Measurements from ENCODE around the gene PDE10A. TPM values are rescaled to one million over a fixed set of nuclear protein-coding genes. Genes with fewer than 3 reads are reported as not detected.
"Not testable (repeated sequence)": the region's sequence is repeated elsewhere in the genome, so short reads cannot be mapped to it uniquely, and the experiment has no call there.

Gene PDE10A
- total RNA-seq, 1 experiment from 2014 or later, result 2.1 TPM

GRCh38 chr6:165508321-165508869, 154.6 kb downstream of the PDE10A start:
- H3K9me3 ChIP-seq (ENCODE audit: low read length), result no peaks in the 10 kb centered on the region
- H3K4me2 ChIP-seq (ENCODE audit: low read length), result no peak overlapping the region
- no TSS peak for BruUV-seq (replicated peaks)
- H3K4me3 ChIP-seq (ENCODE audit: low read length), result no peak overlapping the region
- no peak overlapping the region for H3K27ac ChIP-seq (ENCODE audit: low read length)
- CTCF ChIA-PET, result no interaction called here
- no peaks in the 10 kb centered on the region for H3K27me3 ChIP-seq (ENCODE audit: low read length)
- POLR2A ChIA-PET (ENCODE audit: unreplicated experiment), result no interaction called here
- H3K4me1 ChIP-seq (ENCODE audit: insufficient read depth, low read length), result no peaks in the 10 kb centered on the region
- no peaks in the 10 kb centered on the region for H3K79me2 ChIP-seq (ENCODE audit: low read length)
- no peaks in the 10 kb centered on the region for H3K9me2 ChIP-seq (replicated peaks; ENCODE audit: low read length)
- no peak for DNase-seq
- H2AFZ ChIP-seq (ENCODE audit: low read length), result no peak overlapping the region
- no peak overlapping the region for H3K9ac ChIP-seq (ENCODE audit: low read length)
- intact Hi-C loops (cut with micrococcal nuclease), result no loop called here
- H3F3A ChIP-seq (ENCODE audit: low read length, unreplicated experiment), result no peaks in the 10 kb centered on the region
- TF ChIP-seq EZH2 (IDR thresholded peaks at IDR 0.05; ENCODE audit: low read length, unreplicated experiment), result no peak
- H3K36me3 ChIP-seq (ENCODE audit: low read depth, low read length), result no peaks in the 10 kb centered on the region
- ATAC-seq, result no peak
- H4K20me1 ChIP-seq (ENCODE audit: low read length), result no peaks in the 10 kb centered on the region

- Histone ChIP-seq H2AFZ (ENCODE audit: low read length) (no peak overlapping the region), H3F3A (ENCODE audit: low read length, unreplicated experiment) (no peaks in the 10 kb centered on the region), H3K9me3 (ENCODE audit: low read length) (no peaks in the 10 kb centered on the region), H3K27ac (ENCODE audit: low read length) (no peak overlapping the region), H3K4me3 (ENCODE audit: low read length) (no peak overlapping the region), H3K36me3 (ENCODE audit: low read depth, low read length) (no peaks in the 10 kb centered on the region), H4K20me1 (ENCODE audit: low read length) (no peaks in the 10 kb centered on the region), H3K4me1 (ENCODE audit: insufficient read depth, low read length) (no peaks in the 10 kb centered on the region), H3K79me2 (ENCODE audit: low read length) (no peaks in the 10 kb centered on the region), H3K9me2 (replicated peaks; ENCODE audit: low read length) (no peaks in the 10 kb centered on the region), H3K9ac (ENCODE audit: low read length) (no peak overlapping the region), H3K4me2 (ENCODE audit: low read length) (no peak overlapping the region), H3K27me3 (ENCODE audit: low read length) (no peaks in the 10 kb centered on the region)
- TF ChIP-seq EZH2 (IDR thresholded peaks at IDR 0.05; ENCODE audit: low read length, unreplicated experiment) (no peak), CTCF (conservative IDR thresholded peaks at IDR 0.05; ENCODE audit: low read depth, low read length) (no peak), EZH2phosphoT487 (IDR thresholded peaks at IDR 0.05; ENCODE audit: borderline replicate concordance, low read length) (no peak)
- BruUV-seq (replicated peaks), result no TSS peak
- DNase-seq (no peak), ATAC-seq (no peak)
- CTCF ChIA-PET, result no interaction called here
- POLR2A ChIA-PET (ENCODE audit: unreplicated experiment), result no interaction called here
- intact Hi-C loops (cut with micrococcal nuclease), result no loop called here
These were observed 156.4 kb downstream of the PDE10A start for GRCh38 chr6:165506657-165507056.

- H3K4me1 ChIP-seq (ENCODE audit: insufficient read depth, low read length), result peaks cover 11% of the 10 kb centered on the region
- H3K4me3 ChIP-seq (ENCODE audit: low read length); DNase-seq; H3F3A ChIP-seq (ENCODE audit: low read length, unreplicated experiment); H4K20me1 ChIP-seq (ENCODE audit: low read length); H3K79me2 ChIP-seq (ENCODE audit: low read length); BruUV-seq (replicated peaks); intact Hi-C loops (cut with micrococcal nuclease); POLR2A ChIA-PET (ENCODE audit: unreplicated experiment); H3K9ac ChIP-seq (ENCODE audit: low read length); H2AFZ ChIP-seq (ENCODE audit: low read length); H3K4me2 ChIP-seq (ENCODE audit: low read length); H3K27me3 ChIP-seq (ENCODE audit: low read length); H3K9me3 ChIP-seq (ENCODE audit: low read length); H3K36me3 ChIP-seq (ENCODE audit: low read depth, low read length); ATAC-seq; CTCF ChIA-PET; H3K27ac ChIP-seq (ENCODE audit: low read length); H3K9me2 ChIP-seq (replicated peaks; ENCODE audit: low read length): not testable (repeated sequence)
These were observed 162.7 kb downstream of the PDE10A start for GRCh38 chr6:165500214-165500907.

Data from PC-3 (cell line).